Measurements from ENCODE around the gene APOOL. TPM values are rescaled to one million over a fixed set of nuclear protein-coding genes. Genes with fewer than 3 reads are reported as not detected.
"Not testable (repeated sequence)": the region's sequence is repeated elsewhere in the genome, so short reads cannot be mapped to it uniquely, and the experiment has no call there.

The APOOL gene
- polyA plus RNA-seq, 2 donors: 3.3 to 5.7 TPM

- no peak overlapping the region for H3K4me3 ChIP-seq (ENCODE audit: low read depth in 1 of 2, low read length in 2 of 2)
- H3K36me3 ChIP-seq (ENCODE audit: control insufficient read depth in 2 of 2, insufficient read depth in 2 of 2, low read length in 1 of 2): no peaks in the 10 kb centered on the region
- H3K4me1 ChIP-seq (ENCODE audit: control insufficient read depth in 2 of 2, insufficient read depth in 2 of 2, low read length in 1 of 2): no peaks in the 10 kb centered on the region
- no peaks in the 10 kb centered on the region for H3K9me3 ChIP-seq (ENCODE audit: control insufficient read depth in 2 of 2, insufficient read depth in 1 of 2, low read depth in 1 of 2, low read length in 1 of 2)
- 28 to 31% methylated on average over 2 of the region's 2 CpGs for WGBS, 2 donors
- H3K27ac ChIP-seq (ENCODE audit: low read depth in 2 of 2, low read length in 1 of 2): no peak overlapping the region
- no peaks in the 10 kb centered on the region for H3K27me3 ChIP-seq (ENCODE audit: control insufficient read depth in 1 of 2, insufficient read depth in 2 of 2, low read length in 2 of 2)
Observed at GRCh38 chrX:85052636-85053343, 49.1 kb downstream of the APOOL start.

GRCh38 chrX:85065512-85066198 is 62.0 kb downstream of the APOOL start:
- Histone ChIP-seq H3K4me3 (ENCODE audit: low read depth in 1 of 2, low read length in 2 of 2) (no peak overlapping the region), H3K27me3 (ENCODE audit: control insufficient read depth in 1 of 2, insufficient read depth in 2 of 2, low read length in 2 of 2) (no peaks in the 10 kb centered on the region), H3K9me3 (ENCODE audit: control insufficient read depth in 2 of 2, insufficient read depth in 1 of 2, low read depth in 1 of 2, low read length in 1 of 2) (no peaks in the 10 kb centered on the region), H3K36me3 (ENCODE audit: control insufficient read depth in 2 of 2, insufficient read depth in 2 of 2, low read length in 1 of 2) (no peaks in the 10 kb centered on the region), H3K27ac (ENCODE audit: low read depth in 2 of 2, low read length in 1 of 2) (no peak overlapping the region), H3K4me1 (ENCODE audit: control insufficient read depth in 2 of 2, insufficient read depth in 2 of 2, low read length in 1 of 2) (no peaks in the 10 kb centered on the region)
- 53 to 69% methylated on average over 4 of the region's 4 CpGs for WGBS, 2 donors

- H3K4me3 ChIP-seq (ENCODE audit: low read depth in 1 of 2, low read length in 2 of 2); H3K9me3 ChIP-seq (ENCODE audit: control insufficient read depth in 2 of 2, insufficient read depth in 1 of 2, low read depth in 1 of 2, low read length in 1 of 2); H3K27me3 ChIP-seq (ENCODE audit: control insufficient read depth in 1 of 2, insufficient read depth in 2 of 2, low read length in 2 of 2); H3K4me1 ChIP-seq (ENCODE audit: control insufficient read depth in 2 of 2, insufficient read depth in 2 of 2, low read length in 1 of 2); H3K27ac ChIP-seq (ENCODE audit: low read depth in 2 of 2, low read length in 1 of 2); H3K36me3 ChIP-seq (ENCODE audit: control insufficient read depth in 2 of 2, insufficient read depth in 2 of 2, low read length in 1 of 2): not testable (repeated sequence)
- 83 to 100% methylated on average over 1 of the region's 1 CpG for WGBS, 2 donors
Observed at GRCh38 chrX:85077247-85077646, 73.6 kb downstream of the APOOL start.

GRCh38 chrX:85084770-85085393 is 81.2 kb downstream of the APOOL start:
- no peak overlapping the region for H3K4me3 ChIP-seq (ENCODE audit: low read depth in 1 of 2, low read length in 2 of 2)
- H3K27me3 ChIP-seq (ENCODE audit: control insufficient read depth in 1 of 2, insufficient read depth in 2 of 2, low read length in 2 of 2): no peaks in the 10 kb centered on the region
- H3K9me3 ChIP-seq (ENCODE audit: control insufficient read depth in 2 of 2, insufficient read depth in 1 of 2, low read depth in 1 of 2, low read length in 1 of 2): no peaks in the 10 kb centered on the region
- no peak overlapping the region for H3K27ac ChIP-seq (ENCODE audit: low read depth in 2 of 2, low read length in 1 of 2)
- H3K4me1 ChIP-seq (ENCODE audit: control insufficient read depth in 2 of 2, insufficient read depth in 2 of 2, low read length in 1 of 2): no peaks in the 10 kb centered on the region
- 48 to 66% methylated on average over 2 of the region's 2 CpGs for WGBS, 2 donors
- H3K36me3 ChIP-seq (ENCODE audit: control insufficient read depth in 2 of 2, insufficient read depth in 2 of 2, low read length in 1 of 2): no peaks in the 10 kb centered on the region

- Histone ChIP-seq H3K36me3 (ENCODE audit: control insufficient read depth in 2 of 2, insufficient read depth in 2 of 2, low read length in 1 of 2) (no peaks in the 10 kb centered on the region), H3K4me3 (ENCODE audit: low read depth in 1 of 2, low read length in 2 of 2) (no peak overlapping the region), H3K27me3 (ENCODE audit: control insufficient read depth in 1 of 2, insufficient read depth in 2 of 2, low read length in 2 of 2) (no peaks in the 10 kb centered on the region), H3K4me1 (ENCODE audit: control insufficient read depth in 2 of 2, insufficient read depth in 2 of 2, low read length in 1 of 2) (no peaks in the 10 kb centered on the region), H3K27ac (ENCODE audit: low read depth in 2 of 2, low read length in 1 of 2) (no peak overlapping the region), H3K9me3 (ENCODE audit: control insufficient read depth in 2 of 2, insufficient read depth in 1 of 2, low read depth in 1 of 2, low read length in 1 of 2) (no peaks in the 10 kb centered on the region)
- WGBS, 2 donors: 93 to 97% methylated on average over 5 of the region's 5 CpGs
Observed at GRCh38 chrX:85089321-85089840, 85.7 kb downstream of the APOOL start.

GRCh38 chrX:85107407-85107806 is 103.7 kb downstream of the APOOL start:
- H3K36me3 ChIP-seq (ENCODE audit: control insufficient read depth in 2 of 2, insufficient read depth in 2 of 2, low read length in 1 of 2): no peaks in the 10 kb centered on the region
- H3K4me3 ChIP-seq (ENCODE audit: low read depth in 1 of 2, low read length in 2 of 2): no peak overlapping the region
- no peaks in the 10 kb centered on the region for H3K27me3 ChIP-seq (ENCODE audit: control insufficient read depth in 1 of 2, insufficient read depth in 2 of 2, low read length in 2 of 2)
- 50 to 65% methylated on average over 4 of the region's 4 CpGs for WGBS, 2 donors
- no peak overlapping the region for H3K27ac ChIP-seq (ENCODE audit: low read depth in 2 of 2, low read length in 1 of 2)
- H3K4me1 ChIP-seq (ENCODE audit: control insufficient read depth in 2 of 2, insufficient read depth in 2 of 2, low read length in 1 of 2): no peaks in the 10 kb centered on the region
- peaks cover 4 to 8% of the 10 kb centered on the region in 2 donors for H3K9me3 ChIP-seq (ENCODE audit: control insufficient read depth in 2 of 2, insufficient read depth in 1 of 2, low read depth in 1 of 2, low read length in 1 of 2)

GRCh38 chrX:85108165-85108564 is 104.5 kb downstream of the APOOL start:
- WGBS, 2 donors: 65 to 82% methylated on average over 2 of the region's 2 CpGs
- Histone ChIP-seq H3K4me3 (ENCODE audit: low read depth in 1 of 2, low read length in 2 of 2) (no peak overlapping the region), H3K27ac (ENCODE audit: low read depth in 2 of 2, low read length in 1 of 2) (no peak overlapping the region), H3K4me1 (ENCODE audit: control insufficient read depth in 2 of 2, insufficient read depth in 2 of 2, low read length in 1 of 2) (no peaks in the 10 kb centered on the region), H3K9me3 (ENCODE audit: control insufficient read depth in 2 of 2, insufficient read depth in 1 of 2, low read depth in 1 of 2, low read length in 1 of 2) (peaks cover 4 to 8% of the 10 kb centered on the region in 2 donors), H3K36me3 (ENCODE audit: control insufficient read depth in 2 of 2, insufficient read depth in 2 of 2, low read length in 1 of 2) (no peaks in the 10 kb centered on the region), H3K27me3 (ENCODE audit: control insufficient read depth in 1 of 2, insufficient read depth in 2 of 2, low read length in 2 of 2) (no peaks in the 10 kb centered on the region)

- peaks cover 4 to 8% of the 10 kb centered on the region in 2 donors for H3K9me3 ChIP-seq (ENCODE audit: control insufficient read depth in 2 of 2, insufficient read depth in 1 of 2, low read depth in 1 of 2, low read length in 1 of 2)
- no peaks in the 10 kb centered on the region for H3K36me3 ChIP-seq (ENCODE audit: control insufficient read depth in 2 of 2, insufficient read depth in 2 of 2, low read length in 1 of 2)
- no peaks in the 10 kb centered on the region for H3K4me1 ChIP-seq (ENCODE audit: control insufficient read depth in 2 of 2, insufficient read depth in 2 of 2, low read length in 1 of 2)
- H3K27me3 ChIP-seq (ENCODE audit: control insufficient read depth in 1 of 2, insufficient read depth in 2 of 2, low read length in 2 of 2): no peaks in the 10 kb centered on the region
- H3K27ac ChIP-seq (ENCODE audit: low read depth in 2 of 2, low read length in 1 of 2): no peak overlapping the region
- H3K4me3 ChIP-seq (ENCODE audit: low read depth in 1 of 2, low read length in 2 of 2): no peak overlapping the region
- WGBS, 2 donors: 53 to 73% methylated on average over 8 of the region's 8 CpGs
Observed at GRCh38 chrX:85109235-85109634, 105.6 kb downstream of the APOOL start.

- 29 to 32% methylated on average over 2 of the region's 2 CpGs for WGBS, 2 donors
- H3K36me3 ChIP-seq (ENCODE audit: control insufficient read depth in 2 of 2, insufficient read depth in 2 of 2, low read length in 1 of 2): no peaks in the 10 kb centered on the region
- no peaks in the 10 kb centered on the region for H3K4me1 ChIP-seq (ENCODE audit: control insufficient read depth in 2 of 2, insufficient read depth in 2 of 2, low read length in 1 of 2)
- H3K27ac ChIP-seq (ENCODE audit: low read depth in 2 of 2, low read length in 1 of 2): no peak overlapping the region
- H3K9me3 ChIP-seq (ENCODE audit: control insufficient read depth in 2 of 2, insufficient read depth in 1 of 2, low read depth in 1 of 2, low read length in 1 of 2): peaks cover 4 to 8% of the 10 kb centered on the region in 2 donors
- H3K4me3 ChIP-seq (ENCODE audit: low read depth in 1 of 2, low read length in 2 of 2): no peak overlapping the region
- H3K27me3 ChIP-seq (ENCODE audit: control insufficient read depth in 1 of 2, insufficient read depth in 2 of 2, low read length in 2 of 2): no peaks in the 10 kb centered on the region
Observed at GRCh38 chrX:85111347-85111746, 107.7 kb downstream of the APOOL start.
